CD14-positive monocyte (primary cell): Measurements from ENCODE around the gene PTPRN2. TPM values are rescaled to one million over a fixed set of nuclear protein-coding genes. Genes with fewer than 3 reads are reported as not detected.

ENCODE experiments used
- DNase-seq, 3 donors: peaks; one replicate each; pipeline ENCODE4 v3.0.0-alpha.2; 2011 to 2022
- H2AFZ ChIP-seq: 2 replicates; pipeline ENCODE4 v1.6.0; 2012; ENCODE audit warnings: mild to moderate bottlenecking, low read depth, low read length, inconsistent platforms; ENCODE audit not compliant: insufficient read depth, poor library complexity, severe bottlenecking
- H3K27ac ChIP-seq, 2 donors: 1 replicate in 1 of 2; 2 replicates in 1 of 2; pipeline ENCODE4 v1.5.1; 2012 to 2013; ENCODE audit warnings: low read length in 2 of 2, control low read depth in 1 of 2, inconsistent platforms in 1 of 2, low read depth in 1 of 2, mild to moderate bottlenecking in 1 of 2
- H3K27me3 ChIP-seq, 2 donors: one replicate each; pipeline versions ENCODE4 v1.6.0 to v1.6.1; 2011 to 2013; ENCODE audit warnings: low read length in 2 of 2; ENCODE audit not compliant: control insufficient read depth in 2 of 2, insufficient read depth in 2 of 2
- H3K36me3 ChIP-seq, 2 donors: replicated peaks in 1 of 2; 1 replicate in 1 of 2; 2 replicates in 1 of 2; pipeline versions ENCODE4 v1.5.1 to v1.6.1; 2012 to 2013; ENCODE audit warnings: low read length in 2 of 2, control low read depth in 1 of 2, inconsistent platforms in 1 of 2, mild to moderate bottlenecking in 1 of 2; ENCODE audit not compliant: insufficient read depth in 2 of 2, control insufficient read depth in 1 of 2
- H3K4me1 ChIP-seq, 2 donors: 1 replicate in 1 of 2; 2 replicates in 1 of 2; pipeline versions ENCODE4 v1.5.1 to v1.6.1; 2012 to 2013; ENCODE audit warnings: low read length in 2 of 2, control low read depth in 1 of 2, inconsistent platforms in 1 of 2, mild to moderate bottlenecking in 1 of 2, moderate library complexity in 1 of 2; ENCODE audit not compliant: insufficient read depth in 2 of 2, control insufficient read depth in 1 of 2
- H3K4me2 ChIP-seq: replicated peaks from 2 replicates; pipeline ENCODE3; 2012; ENCODE audit warnings: low read length, moderate library complexity, mild to moderate bottlenecking; ENCODE audit not compliant: poor library complexity, severe bottlenecking; ENCODE audit errors: extremely low read depth
- H3K4me3 ChIP-seq, 3 experiments: fragments of 200-600 bp in 1 of 3; sonication (generic) in 1 of 3; replicated peaks in 1 of 3; 1 replicate in 2 of 3; 2 replicates in 1 of 3; pipeline ENCODE4 v1.5.1; 2011 to 2013; ENCODE audit warnings: low read length in 3 of 3, mild to moderate bottlenecking in 3 of 3, control low read depth in 2 of 3, low read depth in 2 of 3, inconsistent platforms in 1 of 3, moderate library complexity in 1 of 3
- H3K79me2 ChIP-seq: 2 replicates; pipeline ENCODE4 v1.6.0; 2012; ENCODE audit warnings: mild to moderate bottlenecking, control low read depth, inconsistent platforms, low read length, moderate library complexity; ENCODE audit not compliant: insufficient read depth
- H3K9ac ChIP-seq: 2 replicates; pipeline ENCODE4 v1.6.0; 2017; ENCODE audit warnings: low read length, mild to moderate bottlenecking; ENCODE audit not compliant: insufficient read depth, poor library complexity, severe bottlenecking
- H3K9me3 ChIP-seq, 2 donors: replicated peaks in 1 of 2; 1 replicate in 1 of 2; 2 replicates in 1 of 2; pipeline versions ENCODE4 v1.5.1 to v1.6.1; 2012 to 2013; ENCODE audit warnings: low read length in 2 of 2, control low read depth in 1 of 2; ENCODE audit not compliant: control insufficient read depth in 1 of 2, insufficient read depth in 1 of 2
- H4K20me1 ChIP-seq: 2 replicates; pipeline ENCODE4 v1.6.0; 2012; ENCODE audit warnings: mild to moderate bottlenecking, low read length, control low read depth, moderate library complexity; ENCODE audit not compliant: insufficient read depth
- H3K27ac Mint-ChIP-seq, 7 donors: one replicate each; pipeline ENCODE4 v1.8.0; 2020; ENCODE audit warnings: mild to moderate bottlenecking in 7 of 7, mixed read lengths in 7 of 7, moderate library complexity in 6 of 7, inconsistent platforms in 2 of 7
- H3K27me3 Mint-ChIP-seq, 3 donors: one replicate each; pipeline ENCODE4 v1.8.0; 2021 to 2022; ENCODE audit warnings: low read depth in 3 of 3, mild to moderate bottlenecking in 3 of 3, mixed read lengths in 3 of 3, moderate library complexity in 3 of 3, inconsistent platforms in 1 of 3
- H3K36me3 Mint-ChIP-seq, 2 donors: one replicate each; pipeline ENCODE4 v1.8.0; 2020; ENCODE audit warnings: mixed read lengths in 2 of 2, inconsistent platforms in 1 of 2, mild to moderate bottlenecking in 1 of 2
- H3K4me1 Mint-ChIP-seq: one replicate; pipeline ENCODE4 v1.8.0; 2020; ENCODE audit warnings: mild to moderate bottlenecking, mixed read lengths
- H3K4me3 Mint-ChIP-seq, 2 donors: one replicate each; pipeline ENCODE4 v1.8.0; 2020; ENCODE audit warnings: mild to moderate bottlenecking in 2 of 2, mixed read lengths in 2 of 2, moderate library complexity in 1 of 2
- H3K9me3 Mint-ChIP-seq, 7 donors: one replicate each; pipeline ENCODE4 v1.8.0; 2020 to 2022; ENCODE audit warnings: mixed read lengths in 7 of 7, mild to moderate bottlenecking in 6 of 7, moderate library complexity in 6 of 7, inconsistent platforms in 2 of 7
- CTCF ChIP-seq: fragments of 200-600 bp; IDR thresholded peaks from one replicate; pipeline ENCODE4 v1.8.0; 2022; ENCODE audit warnings: antibody characterized with exemption, mild to moderate bottlenecking
- WGBS: methylation state at CpG from one replicate; pipeline ENCODE4 v1.1.5; 2013; ENCODE audit warnings: missing lambda C conversion rate; ENCODE audit not compliant: insufficient coverage; 5-methylcytosine and 5-hydroxymethylcytosine counted together
- intact Hi-C, 2 donors: fragments of 100-400 bp; cut with micrococcal nuclease; formaldehyde crosslinking; loops; one replicate each; pipeline versions ENCODE4 v1.15.0 to v1.15.1; 2023
- polyA plus RNA-seq, 3 donors: library from polyadenylated mRNA; depleted of rRNA in 1 of 3; unstranded in 2 of 3; stranded (reverse) in 1 of 3; fragments of 300-500 nt in 2 of 3; fragments of >200 nt in 1 of 3; fragmentation: Illumina TruSeq in 2 of 3; gene quantifications; 1 replicate in 2 of 3; 2 replicates in 1 of 3; pipeline ENCODE4 v1.2.3, GENCODE V29; 2012 to 2021

Gene PTPRN2
- polyA plus RNA-seq, 3 donors = 0.25 to 1.4 (median 0.97) TPM

GRCh38 chr7:157952841-157953645 lies 634.6 kb downstream of the PTPRN2 start:
- peaks cover 1 to 3% (median 1%) of the 10 kb centered on the region in 3 donors for H3K27me3 Mint-ChIP-seq
- H3K9me3 Mint-ChIP-seq = peaks cover 0 to 7% (median 2%) of the 10 kb centered on the region in 7 donors

More at GRCh38 chr7:157952841-157953645, 634.6 kb downstream of the PTPRN2 start:
- H3K4me3 Mint-ChIP-seq = no peak overlapping the region
- 80% methylated on average over 24 of the region's 25 CpGs for WGBS
- H3K27ac ChIP-seq = no peak overlapping the region
- H3K27me3 ChIP-seq = no peaks in the 10 kb centered on the region
- no peak overlapping the region for H3K27ac Mint-ChIP-seq
- intact Hi-C loops = no loop called here
- no peaks in the 10 kb centered on the region for H3K9me3 ChIP-seq
- H4K20me1 ChIP-seq = no peaks in the 10 kb centered on the region
- H3K36me3 ChIP-seq = no peaks in the 10 kb centered on the region
- DNase-seq = no peak
- H3K4me2 ChIP-seq = no peak overlapping the region
- no peaks in the 10 kb centered on the region for H3K4me1 ChIP-seq
- no peaks in the 10 kb centered on the region for H3K36me3 Mint-ChIP-seq
- no peaks in the 10 kb centered on the region for H3K79me2 ChIP-seq
- no peak overlapping the region for H3K9ac ChIP-seq
- no peak overlapping the region for H3K4me3 ChIP-seq
- H3K4me1 Mint-ChIP-seq = no peaks in the 10 kb centered on the region
- H2AFZ ChIP-seq = no peak overlapping the region
- TF ChIP-seq CTCF = no peak
